Adrenal gland (tissue), 5 donors: Measurements from ENCODE around the gene HGF.

Experiments
- POLR2A ChIP-seq, 2 donors: fragments of 450-650 bp; IDR thresholded peaks; one replicate each; pipeline ENCODE4 v1.6.1; 2017; ENCODE audit warnings: antibody characterized with exemption in 2 of 2, mild to moderate bottlenecking in 2 of 2, moderate library complexity in 1 of 2
- TF ChIP-seq, protein P1 (sequence below), 6 experiments: fragments of 450-650 bp in 4 of 6; fragments of 200-600 bp in 2 of 6; sonication (generic) in 1 of 6; IDR thresholded peaks; 1 replicate in 5 of 6; 2 replicates in 1 of 6; pipeline versions ENCODE4 v1.5.1 to v1.8.0; 2016 to 2021; ENCODE audit warnings: antibody characterized with exemption in 6 of 6, mild to moderate bottlenecking in 2 of 6, moderate library complexity in 1 of 6
- donor health status: DM: no; HTN: no; CAD: no.

DNA sequence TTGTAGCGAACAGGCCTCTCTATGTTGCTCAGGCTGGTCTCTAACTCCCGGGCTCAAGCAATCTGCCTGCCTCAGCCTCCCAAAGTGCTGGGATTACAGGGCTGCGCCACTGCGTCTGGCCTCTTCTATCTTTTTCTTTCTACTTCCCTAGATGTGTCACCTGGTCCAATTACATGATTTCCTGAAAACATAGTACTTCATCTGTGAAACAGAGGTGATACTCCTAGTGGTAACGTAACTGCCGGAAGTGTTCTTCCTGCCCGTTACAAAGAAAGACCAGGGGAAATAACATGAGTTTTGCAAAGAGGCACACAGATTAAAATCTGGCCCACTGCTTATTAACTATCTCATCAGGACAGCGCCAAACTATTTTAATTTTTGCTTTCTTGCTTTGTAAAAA is 18.4 kb upstream of the HGF start:
- TF ChIP-seq, protein P1, sequence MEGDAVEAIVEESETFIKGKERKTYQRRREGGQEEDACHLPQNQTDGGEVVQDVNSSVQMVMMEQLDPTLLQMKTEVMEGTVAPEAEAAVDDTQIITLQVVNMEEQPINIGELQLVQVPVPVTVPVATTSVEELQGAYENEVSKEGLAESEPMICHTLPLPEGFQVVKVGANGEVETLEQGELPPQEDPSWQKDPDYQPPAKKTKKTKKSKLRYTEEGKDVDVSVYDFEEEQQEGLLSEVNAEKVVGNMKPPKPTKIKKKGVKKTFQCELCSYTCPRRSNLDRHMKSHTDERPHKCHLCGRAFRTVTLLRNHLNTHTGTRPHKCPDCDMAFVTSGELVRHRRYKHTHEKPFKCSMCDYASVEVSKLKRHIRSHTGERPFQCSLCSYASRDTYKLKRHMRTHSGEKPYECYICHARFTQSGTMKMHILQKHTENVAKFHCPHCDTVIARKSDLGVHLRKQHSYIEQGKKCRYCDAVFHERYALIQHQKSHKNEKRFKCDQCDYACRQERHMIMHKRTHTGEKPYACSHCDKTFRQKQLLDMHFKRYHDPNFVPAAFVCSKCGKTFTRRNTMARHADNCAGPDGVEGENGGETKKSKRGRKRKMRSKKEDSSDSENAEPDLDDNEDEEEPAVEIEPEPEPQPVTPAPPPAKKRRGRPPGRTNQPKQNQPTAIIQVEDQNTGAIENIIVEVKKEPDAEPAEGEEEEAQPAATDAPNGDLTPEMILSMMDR (IDR thresholded peaks at IDR 0.05) = no peak
- TF ChIP-seq POLR2A (IDR thresholded peaks at IDR 0.05) = no peak
